ENCODE data around the gene ACTR3C. TPM values are rescaled to one million over a fixed set of nuclear protein-coding genes. Genes with fewer than 3 reads are reported as not detected.
"Not testable (repeated sequence)": the region's sequence is repeated elsewhere in the genome, so short reads cannot be mapped to it uniquely, and the experiment has no call there.

Gene ACTR3C
- total RNA-seq, 2 experiments from 2014 or later, result not detected

- BruUV-seq (replicated peaks); CTCF ChIA-PET (ENCODE audit: unreplicated experiment); intact Hi-C loops (cut with micrococcal nuclease; ENCODE audit: unreplicated experiment); POLR2A ChIA-PET; H4K20me1 ChIP-seq (ENCODE audit: insufficient read depth, low read length); H3K4me3 ChIP-seq (ENCODE audit: low read depth, low read length, poor library complexity, severe bottlenecking); H3K79me2 ChIP-seq (ENCODE audit: insufficient read depth, low read depth, low read length); H3K36me3 ChIP-seq (ENCODE audit: insufficient read depth, low read length); H3K9me2 ChIP-seq (ENCODE audit: insufficient read depth, low read length); H3K27ac ChIP-seq (ENCODE audit: low read depth, low read length, poor library complexity, severe bottlenecking); H3K4me2 ChIP-seq (ENCODE audit: low read length); DNase-seq (ENCODE audit: low spot score); H3K9me3 ChIP-seq (ENCODE audit: low read length); H3K4me1 ChIP-seq (ENCODE audit: insufficient read depth, low read length, poor library complexity, severe bottlenecking); H2AFZ ChIP-seq (ENCODE audit: low read length): not testable (repeated sequence)
Measured at GRCh38 chr7:150225444-150225843, 97.9 kb downstream of the ACTR3C start.

- H3K4me3 ChIP-seq (ENCODE audit: low read depth, low read length, poor library complexity, severe bottlenecking); H3K4me2 ChIP-seq (ENCODE audit: low read length); DNase-seq (ENCODE audit: low spot score); intact Hi-C loops (cut with micrococcal nuclease; ENCODE audit: unreplicated experiment); H3K9me2 ChIP-seq (ENCODE audit: insufficient read depth, low read length); BruUV-seq (replicated peaks); H3K4me1 ChIP-seq (ENCODE audit: insufficient read depth, low read length, poor library complexity, severe bottlenecking); CTCF ChIA-PET (ENCODE audit: unreplicated experiment); H3K36me3 ChIP-seq (ENCODE audit: insufficient read depth, low read length); H3K79me2 ChIP-seq (ENCODE audit: insufficient read depth, low read depth, low read length); POLR2A ChIA-PET; H4K20me1 ChIP-seq (ENCODE audit: insufficient read depth, low read length); H3K27ac ChIP-seq (ENCODE audit: low read depth, low read length, poor library complexity, severe bottlenecking); H2AFZ ChIP-seq (ENCODE audit: low read length); H3K9me3 ChIP-seq (ENCODE audit: low read length): not testable (repeated sequence)
Measured at GRCh38 chr7:150222083-150222972, 101.0 kb downstream of the ACTR3C start.

GRCh38 chr7:150220673-150221181 lies 102.6 kb downstream of the ACTR3C start:
- intact Hi-C loops (cut with micrococcal nuclease; ENCODE audit: unreplicated experiment); H3K9me3 ChIP-seq (ENCODE audit: low read length); H3K36me3 ChIP-seq (ENCODE audit: insufficient read depth, low read length); CTCF ChIA-PET (ENCODE audit: unreplicated experiment); H3K4me3 ChIP-seq (ENCODE audit: low read depth, low read length, poor library complexity, severe bottlenecking); H3K4me2 ChIP-seq (ENCODE audit: low read length); BruUV-seq (replicated peaks); DNase-seq (ENCODE audit: low spot score); H3K9me2 ChIP-seq (ENCODE audit: insufficient read depth, low read length); H3K79me2 ChIP-seq (ENCODE audit: insufficient read depth, low read depth, low read length); H3K27ac ChIP-seq (ENCODE audit: low read depth, low read length, poor library complexity, severe bottlenecking); H3K4me1 ChIP-seq (ENCODE audit: insufficient read depth, low read length, poor library complexity, severe bottlenecking); POLR2A ChIA-PET; H4K20me1 ChIP-seq (ENCODE audit: insufficient read depth, low read length); H2AFZ ChIP-seq (ENCODE audit: low read length): not testable (repeated sequence)

- H2AFZ ChIP-seq (ENCODE audit: low read length); H3K9me3 ChIP-seq (ENCODE audit: low read length); DNase-seq (ENCODE audit: low spot score); H3K79me2 ChIP-seq (ENCODE audit: insufficient read depth, low read depth, low read length); intact Hi-C loops (cut with micrococcal nuclease; ENCODE audit: unreplicated experiment); BruUV-seq (replicated peaks); H3K9me2 ChIP-seq (ENCODE audit: insufficient read depth, low read length); H3K4me2 ChIP-seq (ENCODE audit: low read length); POLR2A ChIA-PET; H4K20me1 ChIP-seq (ENCODE audit: insufficient read depth, low read length); H3K36me3 ChIP-seq (ENCODE audit: insufficient read depth, low read length); CTCF ChIA-PET (ENCODE audit: unreplicated experiment); H3K4me1 ChIP-seq (ENCODE audit: insufficient read depth, low read length, poor library complexity, severe bottlenecking); H3K27ac ChIP-seq (ENCODE audit: low read depth, low read length, poor library complexity, severe bottlenecking); H3K4me3 ChIP-seq (ENCODE audit: low read depth, low read length, poor library complexity, severe bottlenecking): not testable (repeated sequence)
Measured at GRCh38 chr7:150219941-150220658, 103.2 kb downstream of the ACTR3C start.

- CTCF ChIA-PET (ENCODE audit: unreplicated experiment); H3K4me2 ChIP-seq (ENCODE audit: low read length); H3K36me3 ChIP-seq (ENCODE audit: insufficient read depth, low read length); BruUV-seq (replicated peaks); H4K20me1 ChIP-seq (ENCODE audit: insufficient read depth, low read length); H2AFZ ChIP-seq (ENCODE audit: low read length); intact Hi-C loops (cut with micrococcal nuclease; ENCODE audit: unreplicated experiment); H3K9me2 ChIP-seq (ENCODE audit: insufficient read depth, low read length); POLR2A ChIA-PET; H3K4me1 ChIP-seq (ENCODE audit: insufficient read depth, low read length, poor library complexity, severe bottlenecking); H3K4me3 ChIP-seq (ENCODE audit: low read depth, low read length, poor library complexity, severe bottlenecking); H3K27ac ChIP-seq (ENCODE audit: low read depth, low read length, poor library complexity, severe bottlenecking); H3K79me2 ChIP-seq (ENCODE audit: insufficient read depth, low read depth, low read length); H3K9me3 ChIP-seq (ENCODE audit: low read length); DNase-seq (ENCODE audit: low spot score): not testable (repeated sequence)
Measured at GRCh38 chr7:150206848-150207247, 116.5 kb downstream of the ACTR3C start.

- DNase-seq (ENCODE audit: low spot score); BruUV-seq (replicated peaks); POLR2A ChIA-PET: not testable (repeated sequence)
Measured at GRCh38 chr7:150205866-150206265, 117.5 kb downstream of the ACTR3C start.

More at GRCh38 chr7:150205866-150206265, 117.5 kb downstream of the ACTR3C start:
- H3K4me2 ChIP-seq (ENCODE audit: low read length); H4K20me1 ChIP-seq (ENCODE audit: insufficient read depth, low read length); H3K79me2 ChIP-seq (ENCODE audit: insufficient read depth, low read depth, low read length); H3K9me3 ChIP-seq (ENCODE audit: low read length); H3K4me3 ChIP-seq (ENCODE audit: low read depth, low read length, poor library complexity, severe bottlenecking); H3K36me3 ChIP-seq (ENCODE audit: insufficient read depth, low read length); H2AFZ ChIP-seq (ENCODE audit: low read length); intact Hi-C loops (cut with micrococcal nuclease; ENCODE audit: unreplicated experiment); H3K4me1 ChIP-seq (ENCODE audit: insufficient read depth, low read length, poor library complexity, severe bottlenecking); H3K9me2 ChIP-seq (ENCODE audit: insufficient read depth, low read length); CTCF ChIA-PET (ENCODE audit: unreplicated experiment); H3K27ac ChIP-seq (ENCODE audit: low read depth, low read length, poor library complexity, severe bottlenecking): not testable (repeated sequence)
